IMR-90 (cell line): ENCODE results near the gene YPEL1. TPM values are rescaled to one million over a fixed set of nuclear protein-coding genes. Genes with fewer than 3 reads are reported as not detected.

Experiments
- ATAC-seq: fragments of 200-7000 bp; cut with Tn5 transposase; 2 replicates; pipeline ENCODE4 v1.9.1; 2020; ENCODE audit warnings: low read depth, mild to moderate bottlenecking, moderate library complexity
- BruUV-seq: library from RNA; stranded (reverse); fragments of 400-500 nt; replicated peaks from 2 replicates; lab custom pipeline; 2021; lab: Mats Ljungman, UMichigan
- CTCF ChIA-PET: fragments of 300-600 bp; formaldehyde crosslinking; extraction: SDS; loops from one replicate; lab custom pipeline; 2021; ENCODE audit warnings: antibody characterized with exemption; lab: Yijun Ruan, JAX
- POLR2A ChIA-PET: fragments of 300-600 bp; sonication (Branson Sonifier 250); formaldehyde crosslinking; loops from one replicate; lab custom pipeline; 2022; ENCODE audit warnings: antibody characterized with exemption; ENCODE audit not compliant: unreplicated experiment; lab: Charles Lee
- DNase-seq: peaks from one replicate; pipeline ENCODE4 v3.0.0; 2013
- H2AFZ ChIP-seq: replicated peaks from 2 replicates; pipeline ENCODE3; 2013; ENCODE audit warnings: low read length, mild to moderate bottlenecking; ENCODE audit not compliant: poor library complexity
- H2AK5ac ChIP-seq: 2 replicates; pipeline ENCODE4 v1.6.1; 2013; ENCODE audit warnings: low read depth, low read length, inconsistent platforms
- H2AK9ac ChIP-seq: replicated peaks from 2 replicates; pipeline ENCODE3; 2013; ENCODE audit warnings: mild to moderate bottlenecking, low read depth, low read length, moderate library complexity; ENCODE audit not compliant: poor library complexity
- H2BK120ac ChIP-seq: 2 replicates; pipeline ENCODE4 v1.6.1; 2013; ENCODE audit warnings: low read depth, low read length, inconsistent platforms
- H2BK15ac ChIP-seq: 3 replicates; pipeline ENCODE4 v1.6.1; 2013; ENCODE audit warnings: low read depth, low read length, inconsistent platforms
- H2BK20ac ChIP-seq: 2 replicates; pipeline ENCODE4 v1.6.1; 2013; ENCODE audit warnings: low read depth, mild to moderate bottlenecking, inconsistent platforms, low read length, moderate library complexity
- H2BK5ac ChIP-seq: 2 replicates; pipeline ENCODE4 v1.6.1; 2013; ENCODE audit warnings: mild to moderate bottlenecking, low read depth, low read length, inconsistent platforms; ENCODE audit not compliant: poor library complexity, severe bottlenecking
- H3K14ac ChIP-seq: replicated peaks from 2 replicates; pipeline ENCODE4 v1.6.1; 2013; ENCODE audit warnings: low read depth, low read length, inconsistent platforms
- H3K18ac ChIP-seq: 2 replicates; pipeline ENCODE4 v1.6.1; 2013; ENCODE audit warnings: low read depth, low read length, control low read depth
- H3K23ac ChIP-seq: 2 replicates; pipeline ENCODE4 v1.6.1; 2013; ENCODE audit warnings: low read depth, low read length, inconsistent platforms
- H3K27ac ChIP-seq: 2 replicates; pipeline ENCODE4 v1.5.1; 2013; ENCODE audit warnings: mild to moderate bottlenecking, control low read depth, low read length; ENCODE audit not compliant: insufficient read depth
- H3K27me3 ChIP-seq: 2 replicates; pipeline ENCODE4 v1.6.1; 2013; ENCODE audit warnings: low read length; ENCODE audit not compliant: control insufficient read depth, insufficient read depth
- H3K36me3 ChIP-seq: 2 replicates; pipeline ENCODE4 v1.6.1; 2013; ENCODE audit warnings: low read length, mixed read lengths; ENCODE audit not compliant: control insufficient read depth, insufficient read depth
- H3K4ac ChIP-seq: 2 replicates; pipeline ENCODE4 v1.6.1; 2013; ENCODE audit warnings: low read depth, low read length, inconsistent platforms
- H3K4me1 ChIP-seq: 2 replicates; pipeline ENCODE4 v1.6.1; 2013; ENCODE audit warnings: low read length, mixed read lengths; ENCODE audit not compliant: control insufficient read depth, insufficient read depth
- H3K4me2 ChIP-seq: 2 replicates; pipeline ENCODE4 v1.6.1; 2013; ENCODE audit warnings: low read depth, mild to moderate bottlenecking, control low read depth, low read length, moderate library complexity
- H3K4me3 ChIP-seq: 2 replicates; pipeline ENCODE4 v1.5.1; 2013; ENCODE audit warnings: low read depth, mild to moderate bottlenecking, control low read depth, low read length, moderate library complexity; ENCODE audit not compliant: insufficient read depth
- H3K56ac ChIP-seq: 2 replicates; pipeline ENCODE4 v1.6.1; 2013; ENCODE audit warnings: low read length, inconsistent platforms; ENCODE audit not compliant: insufficient read depth; ENCODE audit errors: extremely low read depth
- H3K79me1 ChIP-seq, 2 experiments: 2 replicates each; pipeline ENCODE4 v1.6.1; 2013; ENCODE audit warnings: low read length in 2 of 2, inconsistent platforms in 1 of 2, low read depth in 1 of 2
- H3K9ac ChIP-seq: 2 replicates; pipeline ENCODE4 v1.6.1; 2013; ENCODE audit warnings: low read depth, low read length, control low read depth
- H3K9me1 ChIP-seq: 2 replicates; pipeline ENCODE4 v1.6.1; 2013; ENCODE audit warnings: low read length, inconsistent platforms; ENCODE audit not compliant: insufficient read depth
- H3K9me3 ChIP-seq: 2 replicates; pipeline ENCODE4 v1.6.1; 2013; ENCODE audit warnings: low read length; ENCODE audit not compliant: control insufficient read depth, insufficient read depth
- H4K20me1 ChIP-seq: 2 replicates; pipeline ENCODE4 v1.6.1; 2013; ENCODE audit warnings: low read length, inconsistent platforms; ENCODE audit not compliant: insufficient read depth
- H4K5ac ChIP-seq: 2 replicates; pipeline ENCODE4 v1.6.1; 2013; ENCODE audit warnings: mild to moderate bottlenecking, low read depth, low read length, control low read depth
- H4K8ac ChIP-seq, 2 experiments: 2 replicates each; pipeline ENCODE4 v1.6.1; 2013; ENCODE audit warnings: low read depth in 2 of 2, low read length in 2 of 2, control low read depth in 1 of 2, inconsistent platforms in 1 of 2
- H4K91ac ChIP-seq: 2 replicates; pipeline ENCODE4 v1.6.1; 2013; ENCODE audit warnings: low read depth, low read length, inconsistent platforms; ENCODE audit not compliant: insufficient read depth
- BHLHE40 ChIP-seq: fragments of 150-350 bp; IDR thresholded peaks from 2 replicates; pipeline ENCODE4 v1.6.1; 2016; ENCODE audit warnings: mild to moderate bottlenecking, low read depth, low read length
- MAFK ChIP-seq: IDR thresholded peaks from 2 replicates; pipeline ENCODE4 v1.6.1; 2012; ENCODE audit warnings: low read depth, low read length, improper control_type of control experiment
- NFE2L2 ChIP-seq: fragments of 150-350 bp; IDR thresholded peaks from 2 replicates; pipeline ENCODE4 v1.6.1; 2016; ENCODE audit warnings: low read depth, mild to moderate bottlenecking, low read length
- POLR2A ChIP-seq: IDR thresholded peaks from 2 replicates; pipeline ENCODE4 v1.6.1; 2012; ENCODE audit warnings: mild to moderate bottlenecking, low read depth, low read length
- RAD21 ChIP-seq: IDR thresholded peaks from 2 replicates; pipeline ENCODE4 v1.6.1; 2012; ENCODE audit warnings: low read length, improper control_type of control experiment
- RCOR1 ChIP-seq: IDR thresholded peaks from 2 replicates; pipeline ENCODE4 v1.6.1; 2012; ENCODE audit warnings: mild to moderate bottlenecking, low read length, improper control_type of control experiment; ENCODE audit not compliant: insufficient replicate concordance
- RFX5 ChIP-seq: IDR thresholded peaks from 2 replicates; pipeline ENCODE4 v1.8.0; 2012; ENCODE audit warnings: low read depth, mild to moderate bottlenecking, low read length, moderate library complexity
- WGBS, 2 experiments: methylation state at CpG; one replicate each; pipeline versions ENCODE4 v1.1.5 to v1.1.7; 2013; ENCODE audit warnings: missing lambda C conversion rate in 2 of 2; ENCODE audit not compliant: insufficient read length in 1 of 2; ENCODE audit errors: extremely low coverage in 2 of 2; 5-methylcytosine and 5-hydroxymethylcytosine counted together
- dilution Hi-C: fragments of 300-500 bp; cut with HindIII; formaldehyde crosslinking; loops from one replicate; pipeline ENCODE4 v1.14.3; 2018; ENCODE audit warnings: low sequenced_read_pairs; ENCODE audit not compliant: unreplicated experiment
- in situ Hi-C: fragments of 300-500 bp; cut with MboI; formaldehyde crosslinking; loops from 3 replicates; pipeline ENCODE4 v1.14.3; 2019; ENCODE audit warnings: low sequenced_read_pairs, inconsistent platforms, mixed read lengths
- intact Hi-C: fragments of 100-400 bp; cut with micrococcal nuclease; formaldehyde crosslinking; loops from 2 replicates; pipeline ENCODE4 v1.10.0; 2022
- polyA plus RNA-seq, 3 experiments: library from polyadenylated mRNA; depleted of rRNA; stranded (reverse); fragments of >200 nt; gene quantifications; 2 replicates each; pipeline ENCODE4 v1.2.3, GENCODE V29; 2012; ENCODE audit warnings: low replicate concordance in 1 of 3
- total RNA-seq: library from RNA; depleted of rRNA; stranded (reverse); fragments of >200 nt; gene quantifications from 2 replicates; pipeline ENCODE4 v1.2.3, GENCODE V29; 2012
- TF ChIP-seq, protein P1 (sequence below): fragments of 150-350 bp; IDR thresholded peaks from 2 replicates; pipeline ENCODE4 v1.6.1; 2016; ENCODE audit warnings: low read depth, mild to moderate bottlenecking, low read length, moderate library complexity, borderline replicate concordance
- TF ChIP-seq, protein P2 (sequence below): fragments of 150-350 bp; IDR thresholded peaks from 2 replicates; pipeline ENCODE4 v1.6.1; 2017; ENCODE audit warnings: mild to moderate bottlenecking, antibody characterized with exemption, low read length, low read depth
- TF ChIP-seq, protein P3 (sequence below): conservative IDR thresholded peaks from 2 replicates; pipeline ENCODE4 v1.5.1; 2012; ENCODE audit warnings: mild to moderate bottlenecking, low read depth, low read length, improper control_type of control experiment

YPEL1 gene
- total and polyA plus RNA-seq, 2 of the 4 experiments (the other 2 are of a cell fraction): 0.72 to 1.3 TPM

GRCh38 chr22:21727159-21727558 is 8.4 kb downstream of the YPEL1 start:
- CTCF ChIA-PET: no interaction called here
- intact Hi-C loops: no loop called here

More at GRCh38 chr22:21727159-21727558, 8.4 kb downstream of the YPEL1 start:
- TF ChIP-seq, protein P1, sequence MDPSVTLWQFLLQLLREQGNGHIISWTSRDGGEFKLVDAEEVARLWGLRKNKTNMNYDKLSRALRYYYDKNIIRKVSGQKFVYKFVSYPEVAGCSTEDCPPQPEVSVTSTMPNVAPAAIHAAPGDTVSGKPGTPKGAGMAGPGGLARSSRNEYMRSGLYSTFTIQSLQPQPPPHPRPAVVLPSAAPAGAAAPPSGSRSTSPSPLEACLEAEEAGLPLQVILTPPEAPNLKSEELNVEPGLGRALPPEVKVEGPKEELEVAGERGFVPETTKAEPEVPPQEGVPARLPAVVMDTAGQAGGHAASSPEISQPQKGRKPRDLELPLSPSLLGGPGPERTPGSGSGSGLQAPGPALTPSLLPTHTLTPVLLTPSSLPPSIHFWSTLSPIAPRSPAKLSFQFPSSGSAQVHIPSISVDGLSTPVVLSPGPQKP: no peak
- TF ChIP-seq MAFK: no peak
- no peak for TF ChIP-seq POLR2A
- TF ChIP-seq RAD21: no peak
- TF ChIP-seq, protein P2, sequence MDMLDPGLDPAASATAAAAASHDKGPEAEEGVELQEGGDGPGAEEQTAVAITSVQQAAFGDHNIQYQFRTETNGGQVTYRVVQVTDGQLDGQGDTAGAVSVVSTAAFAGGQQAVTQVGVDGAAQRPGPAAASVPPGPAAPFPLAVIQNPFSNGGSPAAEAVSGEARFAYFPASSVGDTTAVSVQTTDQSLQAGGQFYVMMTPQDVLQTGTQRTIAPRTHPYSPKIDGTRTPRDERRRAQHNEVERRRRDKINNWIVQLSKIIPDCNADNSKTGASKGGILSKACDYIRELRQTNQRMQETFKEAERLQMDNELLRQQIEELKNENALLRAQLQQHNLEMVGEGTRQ: no peak
- TF ChIP-seq RCOR1: no peak
- TF ChIP-seq NFE2L2: no peak
- TF ChIP-seq, protein P3, sequence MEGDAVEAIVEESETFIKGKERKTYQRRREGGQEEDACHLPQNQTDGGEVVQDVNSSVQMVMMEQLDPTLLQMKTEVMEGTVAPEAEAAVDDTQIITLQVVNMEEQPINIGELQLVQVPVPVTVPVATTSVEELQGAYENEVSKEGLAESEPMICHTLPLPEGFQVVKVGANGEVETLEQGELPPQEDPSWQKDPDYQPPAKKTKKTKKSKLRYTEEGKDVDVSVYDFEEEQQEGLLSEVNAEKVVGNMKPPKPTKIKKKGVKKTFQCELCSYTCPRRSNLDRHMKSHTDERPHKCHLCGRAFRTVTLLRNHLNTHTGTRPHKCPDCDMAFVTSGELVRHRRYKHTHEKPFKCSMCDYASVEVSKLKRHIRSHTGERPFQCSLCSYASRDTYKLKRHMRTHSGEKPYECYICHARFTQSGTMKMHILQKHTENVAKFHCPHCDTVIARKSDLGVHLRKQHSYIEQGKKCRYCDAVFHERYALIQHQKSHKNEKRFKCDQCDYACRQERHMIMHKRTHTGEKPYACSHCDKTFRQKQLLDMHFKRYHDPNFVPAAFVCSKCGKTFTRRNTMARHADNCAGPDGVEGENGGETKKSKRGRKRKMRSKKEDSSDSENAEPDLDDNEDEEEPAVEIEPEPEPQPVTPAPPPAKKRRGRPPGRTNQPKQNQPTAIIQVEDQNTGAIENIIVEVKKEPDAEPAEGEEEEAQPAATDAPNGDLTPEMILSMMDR: no peak
- no peak for TF ChIP-seq RFX5
- no peak for TF ChIP-seq BHLHE40
- Histone ChIP-seq H2BK20ac (no peak overlapping the region), H2BK5ac (no peak overlapping the region), H3K4me3 (no peak overlapping the region), H3K18ac (no peak overlapping the region), H4K8ac (no peak overlapping the region), H3K79me1 (no peaks in the 10 kb centered on the region; a peak in 2 of 4 replicates), H3K56ac (no peak overlapping the region), H3K27me3 (no peaks in the 10 kb centered on the region), H4K5ac (no peak overlapping the region), H2BK15ac (no peak overlapping the region), H3K27ac (no peak overlapping the region), H3K9me1 (no peaks in the 10 kb centered on the region; the same call in 1 of the 2 replicates), H3K9me3 (no peaks in the 10 kb centered on the region), H2AFZ (peak overlapping the region; percentile 36), H2AK5ac (no peak overlapping the region), H3K9ac (no peak overlapping the region), H4K20me1 (no peaks in the 10 kb centered on the region), H3K36me3 (no peaks in the 10 kb centered on the region), H4K91ac (no peak overlapping the region), H3K4me1 (peaks cover 3% of the 10 kb centered on the region; the same call in 1 of the 2 replicates), H2BK120ac (no peak overlapping the region), H3K4ac (no peak overlapping the region), H2AK9ac (no peak overlapping the region), H3K4me2 (no peak overlapping the region), H3K14ac (no peak overlapping the region), H3K23ac (no peak overlapping the region)
- in situ Hi-C loops: no loop called here
- POLR2A ChIA-PET: no interaction called here
- no TSS peak for BruUV-seq
- 67% methylated on average over 2 of the region's 4 CpGs; no CpG with 5 or more reads in 1 of the 2 experiments for WGBS, 2 experiments
- dilution Hi-C loops: no loop called here
- no peak for ATAC-seq
- DNase-seq: no peak
